K562 (cell line): ENCODE measurements around the gene TRIOBP. TPM values are rescaled to one million over a fixed set of nuclear protein-coding genes. Genes with fewer than 3 reads are reported as not detected.

Source experiments
- ARID3B ChIP-seq: fragments of 250-450 bp; sonication (Bioruptor Pico); IDR thresholded peaks from 2 replicates; pipeline ENCODE4 v1.4.0; 2020; ENCODE audit warnings: borderline replicate concordance
- BCOR ChIP-seq: fragments of 450-650 bp; IDR thresholded peaks from 2 replicates; pipeline ENCODE4 v1.6.1; 2016
- CCNT2 ChIP-seq: IDR thresholded peaks from 2 replicates; pipeline ENCODE4 v1.6.1; 2011; ENCODE audit warnings: borderline replicate concordance, low read depth, mild to moderate bottlenecking, moderate library complexity, mixed read lengths, low read length; ENCODE audit not compliant: insufficient read length; ENCODE audit errors: extremely low read depth
- DLX4 ChIP-seq: fragments of 250-450 bp; sonication (Bioruptor Pico); IDR thresholded peaks from 2 replicates; pipeline ENCODE4 v1.6.1; 2021; ENCODE audit warnings: mild to moderate bottlenecking
- FIP1L1 ChIP-seq: fragments of 200-400 bp; formaldehyde crosslinking; IDR thresholded peaks from 2 replicates; pipeline ENCODE4 v1.6.1; 2018; ENCODE audit warnings: mild to moderate bottlenecking, low read depth, low read length; ENCODE audit not compliant: poor library complexity, severe bottlenecking
- FUS ChIP-seq: fragments of 200-400 bp; formaldehyde crosslinking; optimal IDR thresholded peaks from 2 replicates; pipeline ENCODE3; 2017; ENCODE audit warnings: low read depth, low read length
- HDAC2 ChIP-seq: fragments of 450-650 bp; IDR thresholded peaks from 2 replicates; pipeline ENCODE4 v1.6.1; 2016; ENCODE audit warnings: mild to moderate bottlenecking
- KAT7 ChIP-seq: sonication (generic); formaldehyde crosslinking; IDR thresholded peaks from 2 replicates; pipeline ENCODE4 v1.8.0; 2022; ENCODE audit warnings: missing genetic modification reagents, mild to moderate bottlenecking, borderline replicate concordance
- MAFG ChIP-seq: fragments of 450-650 bp; conservative IDR thresholded peaks from 2 replicates; pipeline ENCODE4 v1.6.1; 2016; ENCODE audit warnings: missing genetic modification characterization, missing compliant biosample characterization
- MTA1 ChIP-seq: fragments of 450-650 bp; IDR thresholded peaks from 2 replicates; pipeline ENCODE4 v1.6.1; 2017; ENCODE audit warnings: borderline replicate concordance
- NR2C1 ChIP-seq, 2 experiments: fragments of 450-650 bp; IDR thresholded peaks; 2 replicates each; pipeline ENCODE4 v1.6.1; 2017; ENCODE audit warnings: mild to moderate bottlenecking in 2 of 2, antibody characterized with exemption in 1 of 2, inconsistent platforms in 1 of 2, missing compliant biosample characterization in 1 of 2, missing genetic modification characterization in 1 of 2
- PCBP1 ChIP-seq: fragments of 200-400 bp; formaldehyde crosslinking; IDR thresholded peaks from 2 replicates; pipeline ENCODE4 v1.6.1; 2018; ENCODE audit warnings: mild to moderate bottlenecking, low read depth, low read length; ENCODE audit not compliant: poor library complexity, severe bottlenecking
- PRMT5 ChIP-seq: sonication (generic); formaldehyde crosslinking; IDR thresholded peaks from 2 replicates; pipeline ENCODE4 v1.5.0; 2020; ENCODE audit warnings: missing genetic modification reagents
- VEZF1 ChIP-seq: fragments of 200-800 bp; sonication (Bioruptor generic); IDR thresholded peaks from 2 replicates; pipeline ENCODE4 v1.6.1; 2017; ENCODE audit warnings: missing genetic modification characterization, missing compliant biosample characterization
- YBX1 ChIP-seq: fragments of 450-650 bp; IDR thresholded peaks from 2 replicates; pipeline ENCODE4 v1.7.1; 2016; ENCODE audit warnings: mild to moderate bottlenecking
- ZNF140 ChIP-seq: fragments of 250-450 bp; sonication (Bioruptor Pico); IDR thresholded peaks from 2 replicates; pipeline ENCODE4 v1.8.0; 2021; ENCODE audit warnings: moderate library complexity, mild to moderate bottlenecking, inconsistent platforms
- ZNF175 ChIP-seq: fragments of 200-800 bp; sonication (Bioruptor generic); IDR thresholded peaks from 2 replicates; pipeline ENCODE4 v1.6.1; 2016; ENCODE audit warnings: low read depth, mild to moderate bottlenecking, missing genetic modification characterization, missing compliant biosample characterization
- ZNF384 ChIP-seq: IDR thresholded peaks from 2 replicates; pipeline ENCODE4 v1.6.1; 2012; ENCODE audit warnings: low read depth, low read length, improper control_type of control experiment
- polyA plus RNA-seq, 8 experiments: library from polyadenylated mRNA; depleted of rRNA in 4 of 8; stranded (reverse) in 5 of 8; unstranded in 3 of 8; fragments of >200 nt; fragmentation: Nextera tagmentation in 2 of 8; fragmentation: Illumina TruSeq in 1 of 8; extraction: Ambion mirVana in 2 of 8; extraction: Trizol in 1 of 8; gene quantifications; 2 replicates each; pipeline versions ENCODE4 v1.2.1 to v1.2.3, GENCODE V29; 2011 to 2014; ENCODE audit warnings: inconsistent platforms in 1 of 8, missing spikeins in 1 of 8
- total RNA-seq, 7 experiments: library from RNA; depleted of rRNA in 6 of 7; stranded (reverse); fragments of >200 nt in 6 of 7; fragmentation: Illumina TruSeq in 2 of 7; extraction: Trizol in 2 of 7; gene quantifications; 2 replicates each; pipeline versions ENCODE4 v1.2.1 to v1.2.3, GENCODE V29; 2011 to 2021; ENCODE audit warnings: low replicate concordance in 1 of 7
- TF ChIP-seq, protein P1 (sequence below): fragments of 250-450 bp; sonication (Bioruptor Pico); IDR thresholded peaks from 2 replicates; pipeline ENCODE4 v1.5.0; 2022; ENCODE audit warnings: mild to moderate bottlenecking
- TF ChIP-seq, protein P2 (sequence below): fragments of 250-450 bp; sonication (Bioruptor Pico); IDR thresholded peaks from 2 replicates; pipeline ENCODE4 v1.9.0; 2021; ENCODE audit warnings: mild to moderate bottlenecking, inconsistent platforms

The TRIOBP gene
- total and polyA plus RNA-seq, 9 of the 15 experiments (the other 6 are each of a cell fraction or from before 2014, with no cell fraction given) = 0.24 to 13.8 (median 5.5) TPM

DNA sequence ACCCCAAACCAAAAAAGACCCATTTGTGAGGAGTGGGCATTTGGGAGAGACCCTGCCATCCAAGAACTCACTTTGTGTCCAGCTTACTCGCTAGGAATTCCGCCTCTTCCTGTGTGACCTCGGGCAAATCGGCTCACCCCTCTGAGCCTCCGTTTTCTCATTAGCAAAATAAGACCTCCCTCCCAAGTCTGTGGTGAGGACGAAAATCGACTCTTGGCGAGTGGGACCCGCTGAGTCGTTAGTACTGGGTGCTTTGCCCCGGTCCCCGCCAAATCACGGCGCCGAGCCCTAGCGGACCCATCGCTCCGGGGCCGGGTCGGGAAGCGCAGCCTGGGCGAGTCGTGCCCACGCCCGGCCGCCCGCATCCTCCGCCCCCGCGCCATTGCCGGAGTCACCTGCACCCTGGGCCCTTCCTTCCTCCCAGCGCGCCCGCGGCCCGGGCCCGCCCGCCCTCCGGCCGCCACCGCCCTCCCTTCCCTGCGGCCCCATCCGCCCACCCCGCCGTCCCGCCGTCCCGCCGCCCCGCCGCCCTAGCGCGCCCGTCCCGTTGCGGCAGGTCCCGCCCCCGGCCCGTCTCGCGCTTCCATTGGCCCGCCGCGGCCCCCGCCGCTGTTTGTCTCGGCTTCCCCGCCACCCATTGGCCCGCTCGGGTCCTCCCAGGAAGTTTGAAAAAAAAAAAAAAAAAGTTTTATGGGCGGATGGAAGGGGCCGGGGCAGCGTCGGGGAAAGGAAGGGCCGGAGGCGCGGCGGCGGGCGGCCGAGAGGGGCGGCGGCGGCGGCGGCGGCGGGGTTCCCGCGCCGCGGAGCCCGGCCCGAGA lies 48.9 kb downstream of the TRIOBP start (continued):
- TF ChIP-seq BCOR (peak; percentile 88), PRMT5 (CRISPR knock-in tag) (no peak), MAFG (tag) (no peak), ZNF384 (peak; percentile 96), VEZF1 (peak; percentile 81), NR2C1 (IDR thresholded peaks at IDR 0.05) (no peak), NR2C1 (tag; IDR thresholded peaks at IDR 0.05) (no peak), MTA1 (no peak), CCNT2 (peak; percentile 31), ZNF140 (CRISPR knock-in tag) (no peak), KAT7 (CRISPR knock-in tag) (no peak), ZNF175 (no peak), YBX1 (no peak), PCBP1 (no peak), DLX4 (no peak), HDAC2 (peak; percentile 80), ARID3B (CRISPR knock-in tag) (no peak), FUS (no peak), FIP1L1 (no peak)
- TF ChIP-seq, protein P1, sequence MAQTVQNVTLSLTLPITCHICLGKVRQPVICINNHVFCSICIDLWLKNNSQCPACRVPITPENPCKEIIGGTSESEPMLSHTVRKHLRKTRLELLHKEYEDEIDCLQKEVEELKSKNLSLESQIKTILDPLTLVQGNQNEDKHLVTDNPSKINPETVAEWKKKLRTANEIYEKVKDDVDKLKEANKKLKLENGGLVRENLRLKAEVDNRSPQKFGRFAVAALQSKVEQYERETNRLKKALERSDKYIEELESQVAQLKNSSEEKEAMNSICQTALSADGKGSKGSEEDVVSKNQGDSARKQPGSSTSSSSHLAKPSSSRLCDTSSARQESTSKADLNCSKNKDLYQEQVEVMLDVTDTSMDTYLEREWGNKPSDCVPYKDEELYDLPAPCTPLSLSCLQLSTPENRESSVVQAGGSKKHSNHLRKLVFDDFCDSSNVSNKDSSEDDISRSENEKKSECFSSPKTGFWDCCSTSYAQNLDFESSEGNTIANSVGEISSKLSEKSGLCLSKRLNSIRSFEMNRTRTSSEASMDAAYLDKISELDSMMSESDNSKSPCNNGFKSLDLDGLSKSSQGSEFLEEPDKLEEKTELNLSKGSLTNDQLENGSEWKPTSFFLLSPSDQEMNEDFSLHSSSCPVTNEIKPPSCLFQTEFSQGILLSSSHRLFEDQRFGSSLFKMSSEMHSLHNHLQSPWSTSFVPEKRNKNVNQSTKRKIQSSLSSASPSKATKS (CRISPR knock-in tag) = no peak
- TF ChIP-seq, protein P2, sequence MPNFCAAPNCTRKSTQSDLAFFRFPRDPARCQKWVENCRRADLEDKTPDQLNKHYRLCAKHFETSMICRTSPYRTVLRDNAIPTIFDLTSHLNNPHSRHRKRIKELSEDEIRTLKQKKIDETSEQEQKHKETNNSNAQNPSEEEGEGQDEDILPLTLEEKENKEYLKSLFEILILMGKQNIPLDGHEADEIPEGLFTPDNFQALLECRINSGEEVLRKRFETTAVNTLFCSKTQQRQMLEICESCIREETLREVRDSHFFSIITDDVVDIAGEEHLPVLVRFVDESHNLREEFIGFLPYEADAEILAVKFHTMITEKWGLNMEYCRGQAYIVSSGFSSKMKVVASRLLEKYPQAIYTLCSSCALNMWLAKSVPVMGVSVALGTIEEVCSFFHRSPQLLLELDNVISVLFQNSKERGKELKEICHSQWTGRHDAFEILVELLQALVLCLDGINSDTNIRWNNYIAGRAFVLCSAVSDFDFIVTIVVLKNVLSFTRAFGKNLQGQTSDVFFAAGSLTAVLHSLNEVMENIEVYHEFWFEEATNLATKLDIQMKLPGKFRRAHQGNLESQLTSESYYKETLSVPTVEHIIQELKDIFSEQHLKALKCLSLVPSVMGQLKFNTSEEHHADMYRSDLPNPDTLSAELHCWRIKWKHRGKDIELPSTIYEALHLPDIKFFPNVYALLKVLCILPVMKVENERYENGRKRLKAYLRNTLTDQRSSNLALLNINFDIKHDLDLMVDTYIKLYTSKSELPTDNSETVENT = no peak
